Thyroid gland (tissue), 4 donors: Measurements from ENCODE around the gene SLC22A12.

Source experiments
- CTCF ChIP-seq, 6 experiments: fragments of 200-600 bp in 3 of 6; fragments of 450-650 bp in 3 of 6; sonication (generic) in 3 of 6; IDR thresholded peaks; one replicate each; pipeline ENCODE4 v1.5.1; 2016 to 2019; ENCODE audit warnings: antibody characterized with exemption in 6 of 6, mild to moderate bottlenecking in 2 of 6, inconsistent platforms in 1 of 6, moderate library complexity in 1 of 6
- POLR2A ChIP-seq, 2 donors: fragments of 450-650 bp; IDR thresholded peaks; one replicate each; pipeline ENCODE4 v1.6.1; 2017; ENCODE audit warnings: antibody characterized with exemption in 2 of 2, mild to moderate bottlenecking in 2 of 2, moderate library complexity in 1 of 2

DNA sequence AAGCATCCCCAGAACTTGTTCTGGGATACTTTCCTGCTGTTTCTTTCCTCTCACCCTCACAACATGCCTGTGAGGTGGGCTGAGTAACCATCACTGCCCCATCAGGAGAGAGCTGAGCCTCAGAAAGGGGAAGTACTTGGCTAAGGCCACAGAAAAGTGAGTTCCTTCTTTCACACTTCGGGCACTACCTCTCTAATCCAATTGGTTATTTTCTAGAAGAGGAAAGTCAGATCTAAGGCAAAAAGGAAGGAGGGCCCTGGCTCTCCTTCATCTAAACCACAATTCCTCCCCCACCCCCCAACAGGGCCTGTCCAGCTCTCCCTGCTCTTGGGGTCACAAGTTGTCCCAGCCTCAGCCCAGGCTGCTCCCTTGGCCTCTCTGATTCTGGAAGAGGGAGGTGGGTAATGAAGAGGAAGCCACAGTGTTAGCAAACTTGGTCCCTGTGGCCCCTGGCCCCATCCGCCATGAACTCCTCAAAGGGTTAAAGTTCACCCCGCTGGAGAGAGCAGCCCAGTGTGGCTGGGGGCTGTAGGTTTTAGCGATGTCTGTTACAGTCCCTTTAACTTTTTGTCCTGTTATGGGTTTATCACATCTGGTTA is 34.0 kb downstream of the SLC22A12 start:
- no peak for TF ChIP-seq CTCF (IDR thresholded peaks at IDR 0.05)
- no peak for TF ChIP-seq POLR2A (IDR thresholded peaks at IDR 0.05)
